Coronary artery (tissue), 2 donors: ENCODE results near the gene CFAP99.

Experiments
- DNase-seq: peaks from one replicate; pipeline ENCODE4 v3.0.0-alpha.2; 2017; ENCODE audit warnings: low spot score
- H3K27ac ChIP-seq, 2 donors: fragments of 200-600 bp; sonication (generic); one replicate each; pipeline ENCODE4 v1.5.1; 2016 to 2019
- H3K4me3 ChIP-seq: fragments of 200-600 bp; sonication (generic); 2 replicates; pipeline ENCODE4 v1.5.1; 2016; ENCODE audit warnings: mild to moderate bottlenecking, moderate library complexity
- CTCF ChIP-seq: fragments of 200-600 bp; sonication (generic); IDR thresholded peaks from one replicate; pipeline ENCODE4 v1.5.1; 2019; ENCODE audit warnings: antibody characterized with exemption

Gene CFAP99

GRCh38 chr4:2443061-2443730, 24.4 kb downstream of the CFAP99 start:
- no peak for DNase-seq
- no peak overlapping the region for H3K4me3 ChIP-seq
- H3K27ac ChIP-seq: no peak overlapping the region
- no peak for TF ChIP-seq CTCF

- TF ChIP-seq CTCF: no peak
Observed at GRCh38 chr4:2443956-2444740, 25.4 kb downstream of the CFAP99 start.

GRCh38 chr4:2445130-2445529, 26.4 kb downstream of the CFAP99 start:
- no peak for DNase-seq
- Histone ChIP-seq H3K4me3 (no peak overlapping the region), H3K27ac (no peak overlapping the region)
- TF ChIP-seq CTCF: no peak

More at GRCh38 chr4:2443956-2444740, 25.4 kb downstream of the CFAP99 start:
- DNase-seq: no peak
- Histone ChIP-seq H3K4me3 (no peak overlapping the region), H3K27ac (no peak overlapping the region)

- DNase-seq: no peak
- TF ChIP-seq CTCF: no peak
- no peak overlapping the region for H3K27ac ChIP-seq
- no peak overlapping the region for H3K4me3 ChIP-seq
Observed at GRCh38 chr4:2445571-2445970, 26.8 kb downstream of the CFAP99 start.

GRCh38 chr4:2446656-2447564, 28.2 kb downstream of the CFAP99 start:
- H3K27ac ChIP-seq: no peak overlapping the region
- H3K4me3 ChIP-seq: no peak overlapping the region
- no peak for TF ChIP-seq CTCF
- no peak for DNase-seq

- Histone ChIP-seq H3K27ac (no peak overlapping the region), H3K4me3 (no peak overlapping the region)
- DNase-seq: no peak
- no peak for TF ChIP-seq CTCF
Observed at GRCh38 chr4:2448589-2448988, 29.8 kb downstream of the CFAP99 start.
